GM23338 (cell line): ENCODE data around the gene FOXN4.

ENCODE experiments used
- CREB1 ChIP-seq: fragments of 250-450 bp; sonication (Bioruptor Pico); IDR thresholded peaks from 2 replicates; pipeline ENCODE4 v1.5.0; 2020; ENCODE audit warnings: low read depth, mild to moderate bottlenecking, moderate library complexity
- CTCF ChIP-seq, 2 experiments: fragments of 200-600 bp in 1 of 2; sonication (generic) in 1 of 2; conservative IDR thresholded peaks; 2 replicates each; pipeline versions ENCODE4 v1.5.1 to v1.6.1; 2016 to 2017; ENCODE audit warnings: antibody characterized with exemption in 2 of 2, low read depth in 2 of 2, mild to moderate bottlenecking in 2 of 2, moderate library complexity in 1 of 2
- ETS1 ChIP-seq: IDR thresholded peaks from 2 replicates; pipeline ENCODE4 v1.6.1; 2016; ENCODE audit warnings: antibody characterized with exemption
- EZH2 ChIP-seq: fragments of 200-600 bp; sonication (generic); IDR thresholded peaks from one replicate; pipeline ENCODE4 v1.8.0; 2017; ENCODE audit warnings: antibody characterized with exemption, mild to moderate bottlenecking, low read depth; ENCODE audit not compliant: unreplicated experiment
- EZH2phosphoT487 ChIP-seq: fragments of 200-600 bp; sonication (generic); IDR thresholded peaks from one replicate; pipeline ENCODE4 v1.8.1; 2018; ENCODE audit warnings: antibody characterized with exemption; ENCODE audit not compliant: unreplicated experiment
- JUNB ChIP-seq: IDR thresholded peaks from one replicate; pipeline ENCODE4 v1.6.1; 2016; ENCODE audit warnings: antibody characterized with exemption; ENCODE audit not compliant: unreplicated experiment
- NANOG ChIP-seq: IDR thresholded peaks from 2 replicates; pipeline ENCODE4 v1.6.1; 2016; ENCODE audit warnings: antibody characterized with exemption, borderline replicate concordance
- POLR2AphosphoS5 ChIP-seq: IDR thresholded peaks from 2 replicates; pipeline ENCODE4 v1.6.1; 2016; ENCODE audit warnings: antibody characterized with exemption, low read depth
- REST ChIP-seq: IDR thresholded peaks from one replicate; pipeline ENCODE4 v1.6.1; 2018; ENCODE audit warnings: antibody characterized with exemption; ENCODE audit not compliant: unreplicated experiment
- ZNF114 ChIP-seq: fragments of 250-450 bp; sonication (Bioruptor Pico); IDR thresholded peaks from 2 replicates; pipeline ENCODE4 v1.5.0; 2020; ENCODE audit warnings: mild to moderate bottlenecking, moderate library complexity

GRCh38 chr12:109290061-109290460 lies 19.0 kb downstream of the FOXN4 start:
- no peak for TF ChIP-seq JUNB
- TF ChIP-seq CTCF (conservative IDR thresholded peaks at IDR 0.05; ENCODE audit: low read depth in 2 of 2), result no peak
- no peak for TF ChIP-seq POLR2AphosphoS5
- TF ChIP-seq ETS1, result no peak
- TF ChIP-seq EZH2, result no peak
- no peak for TF ChIP-seq ZNF114 (CRISPR knock-in tag)
- no peak for TF ChIP-seq NANOG
- no peak for TF ChIP-seq EZH2phosphoT487
- TF ChIP-seq REST, result no peak
- TF ChIP-seq CREB1 (CRISPR knock-in tag), result no peak
